Mucosa of descending colon (tissue), 3 donors: ENCODE results near the gene DYNLT4. TPM values are rescaled to one million over a fixed set of nuclear protein-coding genes. Genes with fewer than 3 reads are reported as not detected.

ENCODE experiments used
- ATAC-seq: fragments of 200-7000 bp; cut with Tn5 transposase; one replicate; pipeline ENCODE4 v1.9.1; 2020; ENCODE audit warnings: mild to moderate bottlenecking, moderate library complexity
- DNase-seq, 3 donors: peaks; one replicate each; pipeline ENCODE4 v3.0.0-alpha.2; 2020
- H3K36me3 ChIP-seq: fragments of 200-600 bp; one replicate; pipeline ENCODE4 v1.8.0; 2021; ENCODE audit warnings: low read depth, mild to moderate bottlenecking
- H3K4me1 ChIP-seq: fragments of 200-600 bp; one replicate; pipeline ENCODE4 v1.8.0; 2021; ENCODE audit warnings: low read depth, mild to moderate bottlenecking
- H3K4me3 ChIP-seq: fragments of 200-600 bp; one replicate; pipeline ENCODE4 v1.8.0; 2021; ENCODE audit warnings: mild to moderate bottlenecking
- H3K9me3 ChIP-seq: fragments of 200-600 bp; one replicate; pipeline ENCODE4 v1.8.0; 2021; ENCODE audit warnings: mild to moderate bottlenecking
- CTCF ChIP-seq: fragments of 200-600 bp; IDR thresholded peaks from one replicate; pipeline ENCODE4 v1.8.0; 2022; ENCODE audit warnings: antibody characterized with exemption, mild to moderate bottlenecking
- intact Hi-C, 2 donors: fragments of 100-400 bp; cut with DNase I in 1 of 2; cut with micrococcal nuclease in 1 of 2; formaldehyde crosslinking; loops; one replicate each; pipeline versions ENCODE4 v1.11.0 to v1.11.1; 2022; cut with DNase I, micrococcal nuclease
- total RNA-seq, 3 donors: library from RNA; stranded (reverse); fragmentation: NEBNext Ultra II Directional in 2 of 3; extraction: Animal tissue kit (Norgen Biotek cat#: 25700) in 2 of 3; gene quantifications; one replicate each; pipeline versions ENCODE4 v1.2.1 to v1.2.4, GENCODE V29; 2021 to 2023
- donor health status: DM: no; HTN: no; CAD: no; lungs with moderate emphysema.
- donor health status: DM: no; HTN: no; CAD: no.
- donor health status: DM: no; HTN: yes; CAD: no.

DYNLT4 gene
- total RNA-seq, 3 donors from 2014 or later, result 0.67 to 1.6 TPM; not detected in 1

GRCh38 chr1:44832056-44832705 is 25.0 kb upstream of the DYNLT4 start:
- Histone ChIP-seq H3K36me3 (no peaks in the 10 kb centered on the region), H3K4me3 (no peak overlapping the region), H3K9me3 (no peaks in the 10 kb centered on the region), H3K4me1 (no peaks in the 10 kb centered on the region)
- no peak for ATAC-seq
- intact Hi-C loops, result loop anchor here in 1 of 2 donors (10.0 kb wide), 1 partner anchor 47 kb away; the partner anchor contains the start of gene BEST4
- TF ChIP-seq CTCF, result no peak
- DNase-seq, result no peak

GRCh38 chr1:44831516-44831915 is 24.4 kb upstream of the DYNLT4 start:
- intact Hi-C loops, result loop anchor here in 1 of 2 donors (10.0 kb wide), 1 partner anchor 47 kb away; the partner anchor contains the start of gene BEST4
- Histone ChIP-seq H3K4me1 (no peaks in the 10 kb centered on the region), H3K9me3 (no peaks in the 10 kb centered on the region), H3K36me3 (no peaks in the 10 kb centered on the region), H3K4me3 (no peak overlapping the region)
- DNase-seq, result no peak
- TF ChIP-seq CTCF, result no peak
- ATAC-seq, result no peak

- DNase-seq, result no peak
- no peaks in the 10 kb centered on the region for H3K9me3 ChIP-seq
These were observed 23.8 kb upstream of the DYNLT4 start for GRCh38 chr1:44830900-44831304.

GRCh38 chr1:44829506-44830384 is 22.6 kb upstream of the DYNLT4 start:
- intact Hi-C loops, result loop anchor here in 1 of 2 donors (10.0 kb wide), 1 partner anchor 45 kb away; the partner anchor contains the start of gene BEST4
- DNase-seq (peak in 1 of 3 donors; percentile 28), ATAC-seq (no peak)
- Histone ChIP-seq H3K36me3 (no peaks in the 10 kb centered on the region), H3K4me1 (no peaks in the 10 kb centered on the region), H3K4me3 (no peak overlapping the region), H3K9me3 (no peaks in the 10 kb centered on the region)
- no peak for TF ChIP-seq CTCF

More at GRCh38 chr1:44830900-44831304, 23.8 kb upstream of the DYNLT4 start:
- Histone ChIP-seq H3K4me3 (no peak overlapping the region), H3K4me1 (no peaks in the 10 kb centered on the region), H3K36me3 (no peaks in the 10 kb centered on the region)
- intact Hi-C loops, result loop anchor here in 1 of 2 donors (10.0 kb wide), 1 partner anchor 46 kb away; the partner anchor contains the start of gene BEST4
- TF ChIP-seq CTCF, result no peak
- ATAC-seq, result no peak

- DNase-seq (peak in 1 of 3 donors; percentile 27), ATAC-seq (no peak)
- Histone ChIP-seq H3K9me3 (no peaks in the 10 kb centered on the region), H3K4me3 (no peak overlapping the region), H3K4me1 (no peaks in the 10 kb centered on the region), H3K36me3 (no peaks in the 10 kb centered on the region)
- no peak for TF ChIP-seq CTCF
- intact Hi-C loops, result no loop called here
These were observed 21.8 kb upstream of the DYNLT4 start for GRCh38 chr1:44828841-44829440.
